SJSA1 (cell line): ENCODE measurements around the gene ANXA2. TPM values are rescaled to one million over a fixed set of nuclear protein-coding genes. Genes with fewer than 3 reads are reported as not detected.
"Not testable (repeated sequence)": the region's sequence is repeated elsewhere in the genome, so short reads cannot be mapped to it uniquely, and the experiment has no call there.

Experiments
- DNase-seq, 2 experiments: peaks; one replicate each; pipeline ENCODE4 v3.0.0-alpha.2; 2015 to 2020; ENCODE audit warnings: low spot score in 2 of 2, low read depth in 1 of 2
- H3K27ac ChIP-seq: fragments of 250-450 bp; sonication (Bioruptor Pico); 2 replicates; pipeline ENCODE4 v1.5.1; 2020; ENCODE audit warnings: mild to moderate bottlenecking, moderate library complexity
- H3K27me3 ChIP-seq: fragments of 250-450 bp; sonication (Bioruptor Pico); replicated peaks from 2 replicates; pipeline ENCODE4 v1.5.1; 2020; ENCODE audit warnings: mild to moderate bottlenecking, moderate library complexity
- H3K36me3 ChIP-seq: fragments of 250-450 bp; sonication (Bioruptor Pico); 2 replicates; pipeline ENCODE4 v1.5.1; 2020; ENCODE audit warnings: mild to moderate bottlenecking
- H3K4me1 ChIP-seq: fragments of 250-450 bp; sonication (Bioruptor Pico); replicated peaks from 2 replicates; pipeline ENCODE4 v1.6.1; 2021; ENCODE audit warnings: mild to moderate bottlenecking
- H3K4me3 ChIP-seq: fragments of 250-450 bp; sonication (Bioruptor Pico); 2 replicates; pipeline ENCODE4 v1.5.1; 2020; ENCODE audit warnings: mild to moderate bottlenecking
- H3K9me3 ChIP-seq: fragments of 250-450 bp; sonication (Bioruptor Pico); replicated peaks from 2 replicates; pipeline ENCODE4 v1.5.1; 2020; ENCODE audit warnings: mild to moderate bottlenecking
- total RNA-seq: library from RNA; depleted of rRNA; stranded (reverse); fragments of >200 nt; shearing (Covaris generic); gene quantifications from 2 replicates; pipeline ENCODE4 v1.2.3, GENCODE V29; 2014

Gene ANXA2
- total RNA-seq, 1 experiment from 2014 or later: 3,434 TPM

DNA sequence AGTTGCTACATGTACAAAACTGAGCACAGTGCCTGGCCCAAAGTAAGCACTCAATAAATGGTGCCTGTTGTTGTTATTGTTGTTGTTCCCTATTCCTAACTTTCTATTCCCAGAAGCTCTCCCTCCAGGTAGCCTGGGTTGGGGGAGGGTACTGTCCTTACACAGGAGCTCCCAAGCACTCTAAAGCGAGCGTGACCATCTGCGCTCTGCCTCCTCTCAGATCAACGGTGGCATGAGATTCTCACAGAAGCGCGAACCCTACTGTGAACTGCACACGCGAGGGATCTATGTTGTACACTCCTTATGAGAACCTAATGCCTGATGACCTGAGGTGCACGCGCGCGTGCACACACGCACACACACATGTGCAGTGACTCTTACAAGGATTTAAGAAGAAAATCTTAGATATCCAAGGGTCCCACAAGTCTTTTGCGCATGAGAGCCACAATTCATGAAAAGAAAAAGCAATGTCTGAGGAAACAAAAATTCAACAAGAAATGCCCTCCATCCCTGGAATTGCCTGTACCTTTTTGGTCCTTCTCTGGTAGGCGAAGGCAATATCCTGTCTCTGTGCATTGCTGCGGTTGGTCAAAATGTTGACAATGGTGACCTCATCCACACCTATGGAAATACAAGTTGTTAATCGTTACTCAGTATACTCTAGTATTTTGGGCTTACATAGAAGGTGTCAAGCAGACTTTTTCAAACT, 33.7 kb downstream of the ANXA2 start:
- Histone ChIP-seq H3K9me3 (no peaks in the 10 kb centered on the region), H3K4me1 (peaks cover 49% of the 10 kb centered on the region), H3K36me3 (peaks cover 71% of the 10 kb centered on the region), H3K4me3 (no peak overlapping the region), H3K27ac (peak overlapping the region; percentile 90), H3K27me3 (no peaks in the 10 kb centered on the region)
- no peak for DNase-seq

DNA sequence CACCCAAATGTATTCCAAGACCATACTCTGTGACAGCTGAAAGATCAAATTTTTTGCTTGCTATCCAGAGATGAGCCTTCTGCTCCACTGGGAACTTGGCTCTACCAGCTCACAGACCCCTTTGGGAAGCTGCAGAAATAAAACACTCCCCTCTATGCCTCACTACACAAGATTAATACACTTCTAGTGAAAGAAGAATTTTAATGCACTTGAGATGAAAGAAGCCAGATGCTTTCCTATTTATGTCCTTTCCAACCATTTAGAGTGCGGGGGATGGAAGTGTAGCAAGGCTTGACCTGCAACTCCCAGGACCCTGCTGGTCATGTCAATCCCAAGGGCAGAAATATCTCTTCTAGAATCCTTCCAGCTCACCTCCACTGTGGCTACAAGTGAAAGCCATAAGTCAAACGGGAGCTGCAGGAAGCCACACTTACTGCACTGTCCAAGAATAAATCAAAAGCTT, 34.7 kb downstream of the ANXA2 start:
- Histone ChIP-seq H3K9me3 (no peaks in the 10 kb centered on the region), H3K36me3 (peaks cover 72% of the 10 kb centered on the region), H3K27me3 (no peaks in the 10 kb centered on the region), H3K4me3 (no peak overlapping the region), H3K4me1 (peaks cover 42% of the 10 kb centered on the region), H3K27ac (peak overlapping the region; percentile 90)
- no peak for DNase-seq

DNA sequence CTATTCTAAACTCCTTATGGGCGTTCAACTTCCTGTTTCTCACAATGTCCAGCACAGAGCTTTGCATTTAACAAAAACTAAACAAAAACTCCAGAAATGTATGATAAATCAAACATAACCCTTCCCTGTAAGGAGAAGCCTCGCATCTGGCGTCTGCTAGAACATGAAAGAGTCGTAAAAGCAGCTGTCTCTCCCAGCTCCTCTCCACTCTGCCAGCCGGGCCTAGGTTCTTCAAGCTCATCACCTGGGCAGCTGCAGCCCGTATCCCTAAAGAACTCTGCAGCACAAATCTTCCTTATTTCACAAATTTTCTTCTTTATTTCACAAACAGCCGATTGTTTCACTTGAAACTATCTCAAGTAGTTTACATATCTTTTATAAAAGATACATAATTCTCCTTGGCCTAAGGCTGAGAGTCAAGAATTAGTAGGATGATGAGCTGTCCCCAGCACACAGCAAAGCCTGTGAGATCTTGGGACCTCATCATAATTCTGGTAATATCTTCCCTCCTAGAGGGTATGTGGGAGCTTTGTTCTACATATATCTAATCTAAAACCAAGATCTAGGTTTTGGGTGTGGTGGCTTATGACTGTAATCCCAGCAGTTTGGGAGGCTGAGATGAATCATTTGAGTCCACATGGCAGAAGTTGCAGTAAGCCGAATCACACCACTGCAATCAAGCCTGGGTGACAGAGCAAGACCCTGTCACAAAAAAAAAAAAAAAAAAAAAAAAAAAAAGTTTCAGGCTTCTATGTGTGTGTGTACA, 35.3 kb downstream of the ANXA2 start:
- Histone ChIP-seq H3K27ac (peak overlapping the region; percentile 90), H3K36me3 (peaks cover 78% of the 10 kb centered on the region), H3K9me3 (no peaks in the 10 kb centered on the region), H3K27me3 (no peaks in the 10 kb centered on the region), H3K4me1 (peaks cover 42% of the 10 kb centered on the region), H3K4me3 (no peak overlapping the region)
- peak; percentile 65 to 75 for DNase-seq

DNA sequence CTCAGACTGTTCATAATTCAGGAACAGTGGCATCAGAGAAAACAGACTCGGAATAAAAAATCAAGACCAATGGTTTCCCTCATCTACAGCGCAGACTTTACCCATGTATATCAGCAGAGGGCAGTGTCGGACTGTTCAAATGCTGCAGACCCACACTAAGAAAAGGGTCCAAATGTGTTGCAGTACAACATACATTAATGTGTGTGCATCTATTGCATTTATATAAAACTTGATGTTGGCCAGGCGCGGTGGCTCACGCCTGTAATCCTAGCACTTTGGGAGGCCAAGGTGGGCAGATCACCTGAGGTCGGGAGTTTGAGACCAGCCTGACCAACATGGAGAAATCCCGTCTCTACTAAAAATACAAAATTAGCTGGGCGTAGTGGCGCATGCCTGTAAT, 38.0 kb downstream of the ANXA2 start:
- Histone ChIP-seq H3K36me3 (peaks cover 98% of the 10 kb centered on the region), H3K4me1 (peaks cover 36% of the 10 kb centered on the region)
- not testable (repeated sequence) for H3K27me3 ChIP-seq, H3K4me3 ChIP-seq, H3K9me3 ChIP-seq, H3K27ac ChIP-seq
- DNase-seq: peak in 1 of 2 experiments; percentile 50

DNA sequence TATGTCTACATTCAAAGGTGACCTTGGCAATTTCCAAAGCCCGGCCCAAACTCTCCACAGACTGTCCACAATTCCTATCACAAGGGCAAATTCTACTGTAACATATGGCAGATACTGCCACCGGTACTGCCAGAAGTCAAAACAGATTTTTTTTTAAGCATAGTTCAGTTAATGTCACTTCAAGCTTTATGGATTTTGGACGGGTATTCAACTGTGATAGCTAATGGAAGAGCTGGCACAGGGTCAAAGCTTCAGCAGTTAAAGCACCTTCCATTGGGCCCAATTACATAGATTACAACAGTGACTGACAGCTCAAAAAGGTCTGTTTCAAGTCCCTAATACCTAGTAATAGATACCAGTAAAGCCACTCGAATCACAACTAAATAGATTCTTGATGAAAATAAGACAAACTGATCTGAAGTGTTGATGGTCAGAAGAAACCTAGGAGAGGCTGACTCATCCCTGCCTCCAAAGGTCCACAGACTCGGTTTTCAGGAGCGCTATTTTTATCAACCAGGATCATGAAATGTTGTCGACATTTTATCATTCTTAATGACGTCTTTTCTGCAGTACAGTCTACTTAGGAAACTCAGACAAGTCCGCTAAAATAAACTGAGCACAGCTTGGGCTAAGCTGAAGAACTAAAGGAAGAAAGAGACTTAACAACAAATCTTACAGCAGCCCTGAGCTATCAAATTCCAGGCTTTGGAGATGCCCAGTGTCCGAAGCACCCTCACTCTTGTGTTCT, 38.7 kb downstream of the ANXA2 start:
- DNase-seq: no peak
- peaks cover 30% of the 10 kb centered on the region for H3K4me1 ChIP-seq
- no peaks in the 10 kb centered on the region for H3K9me3 ChIP-seq
- no peak overlapping the region for H3K27ac ChIP-seq
- no peak overlapping the region for H3K4me3 ChIP-seq
- no peaks in the 10 kb centered on the region for H3K27me3 ChIP-seq
- H3K36me3 ChIP-seq: peaks cover 98% of the 10 kb centered on the region

DNA sequence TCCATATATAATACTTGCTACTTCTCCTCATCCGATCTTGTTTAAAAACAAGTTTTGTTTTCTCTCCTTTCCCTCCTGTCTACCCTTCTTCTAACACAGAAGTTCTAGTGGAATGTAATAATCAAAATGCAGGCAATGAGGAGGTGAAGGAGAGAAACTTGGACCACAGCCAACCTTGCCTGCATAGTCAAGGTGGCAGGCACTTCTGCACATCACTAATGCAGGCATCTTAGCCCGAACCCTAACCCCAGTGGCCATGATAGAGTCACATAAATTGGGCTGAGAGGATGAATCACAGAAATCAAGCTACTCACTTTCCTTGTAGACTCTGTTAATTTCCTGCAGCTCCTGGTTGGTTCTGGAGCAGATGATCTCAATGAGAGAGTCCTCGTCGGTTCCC, 41.0 kb downstream of the ANXA2 start:
- Histone ChIP-seq H3K27me3 (no peaks in the 10 kb centered on the region), H3K4me1 (peaks cover 15% of the 10 kb centered on the region), H3K36me3 (peaks cover 100% of the 10 kb centered on the region), H3K9me3 (no peaks in the 10 kb centered on the region), H3K4me3 (no peak overlapping the region), H3K27ac (no peak overlapping the region)
- peak in 1 of 2 experiments; percentile 36 for DNase-seq

DNA sequence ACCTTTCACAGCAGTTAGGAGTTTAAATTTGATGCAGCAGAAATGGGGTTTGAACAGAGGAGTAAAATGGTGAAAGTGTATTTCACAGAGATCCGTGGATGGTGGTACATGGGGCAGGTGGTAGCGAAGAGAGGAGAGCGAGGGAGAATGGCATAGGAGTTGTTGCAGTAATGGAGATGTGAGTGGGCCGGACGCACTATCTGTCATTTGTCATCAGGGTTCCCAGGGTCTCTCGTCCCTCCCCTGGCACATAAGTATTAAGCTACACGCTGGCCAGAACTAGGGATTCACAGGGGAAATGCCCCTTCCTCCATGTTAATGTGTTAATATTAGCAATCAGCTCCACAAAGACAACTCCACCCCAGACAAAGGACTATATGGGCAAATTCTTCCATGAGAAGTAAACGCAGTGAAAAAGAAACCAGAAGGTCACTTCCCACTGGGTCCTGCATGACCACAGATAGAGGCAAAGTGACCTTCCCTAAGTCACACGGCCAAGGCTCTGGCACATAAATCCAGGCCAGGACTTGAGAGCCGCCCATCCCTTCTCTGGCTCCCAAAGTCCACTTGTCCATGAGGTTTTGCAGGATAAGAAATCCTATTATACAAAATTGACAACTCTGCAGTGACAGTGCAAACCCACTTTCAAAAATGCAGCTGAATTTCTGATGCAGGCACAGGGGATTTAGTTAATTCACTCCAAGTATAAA, 42.5 kb downstream of the ANXA2 start:
- Histone ChIP-seq H3K36me3 (peaks cover 100% of the 10 kb centered on the region), H3K4me1 (peaks cover 15% of the 10 kb centered on the region), H3K9me3 (no peaks in the 10 kb centered on the region), H3K4me3 (no peak overlapping the region), H3K27me3 (no peaks in the 10 kb centered on the region), H3K27ac (no peak overlapping the region)
- peak in 1 of 2 experiments; percentile 32 for DNase-seq

DNA sequence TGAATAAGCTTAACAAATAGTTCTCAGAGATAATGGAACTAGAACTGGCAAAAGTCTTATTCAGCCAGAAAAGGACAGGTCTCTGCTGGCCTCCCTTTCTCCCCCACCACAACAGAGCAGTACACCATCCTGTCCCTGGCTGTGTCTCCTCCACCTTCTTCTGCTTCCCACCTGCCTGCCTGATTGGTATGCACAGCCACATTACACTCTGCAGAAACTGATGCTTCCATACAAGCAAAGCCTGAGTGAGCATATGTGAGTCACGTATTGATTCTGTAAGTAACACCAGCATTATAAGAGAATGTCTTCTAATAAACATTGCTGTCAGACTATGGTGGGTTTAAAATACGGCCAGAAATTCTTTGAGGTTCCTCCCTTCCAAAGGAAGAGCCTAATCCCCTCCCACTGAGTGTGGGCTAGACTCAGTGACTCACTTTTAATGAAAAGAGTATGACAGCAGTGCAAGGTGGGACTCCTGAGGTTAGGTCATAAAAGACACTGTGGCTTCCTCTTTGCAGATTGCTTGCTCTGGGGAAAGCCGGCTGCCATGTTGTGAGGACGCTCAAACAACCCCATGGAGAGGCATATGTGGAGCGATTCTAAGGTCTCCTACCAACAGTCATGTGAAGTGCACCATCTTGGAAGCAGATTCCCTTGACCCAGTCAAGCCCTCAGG, 44.4 kb downstream of the ANXA2 start:
- H3K4me3 ChIP-seq: no peak overlapping the region
- no peak for DNase-seq
- H3K27me3 ChIP-seq: no peaks in the 10 kb centered on the region
- H3K36me3 ChIP-seq: peaks cover 95% of the 10 kb centered on the region
- peaks cover 7% of the 10 kb centered on the region for H3K4me1 ChIP-seq
- H3K27ac ChIP-seq: no peak overlapping the region
- H3K9me3 ChIP-seq: no peaks in the 10 kb centered on the region

DNA sequence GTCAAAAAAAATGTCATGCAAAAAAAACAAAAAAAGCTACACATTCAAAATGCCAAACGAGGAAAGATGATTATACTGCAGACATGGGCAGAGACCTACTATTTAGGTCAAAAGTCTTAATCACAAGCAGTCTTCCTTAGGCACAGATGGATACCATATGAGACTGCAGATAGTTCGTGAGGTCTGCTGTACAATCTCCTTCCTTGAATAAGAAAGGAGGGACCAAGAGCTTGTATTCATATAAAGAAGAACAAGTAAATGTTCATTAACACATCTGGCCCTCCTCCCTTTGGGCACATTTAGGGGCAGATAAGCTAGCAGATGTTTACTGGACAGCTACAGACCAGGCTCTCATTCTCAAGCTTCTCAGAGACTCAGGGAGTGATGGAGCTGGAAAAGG, 45.3 kb downstream of the ANXA2 start:
- Histone ChIP-seq H3K36me3 (peaks cover 95% of the 10 kb centered on the region), H3K9me3 (no peaks in the 10 kb centered on the region), H3K27me3 (no peaks in the 10 kb centered on the region), H3K27ac (no peak overlapping the region), H3K4me3 (no peak overlapping the region), H3K4me1 (peaks cover 7% of the 10 kb centered on the region)
- DNase-seq: no peak

DNA sequence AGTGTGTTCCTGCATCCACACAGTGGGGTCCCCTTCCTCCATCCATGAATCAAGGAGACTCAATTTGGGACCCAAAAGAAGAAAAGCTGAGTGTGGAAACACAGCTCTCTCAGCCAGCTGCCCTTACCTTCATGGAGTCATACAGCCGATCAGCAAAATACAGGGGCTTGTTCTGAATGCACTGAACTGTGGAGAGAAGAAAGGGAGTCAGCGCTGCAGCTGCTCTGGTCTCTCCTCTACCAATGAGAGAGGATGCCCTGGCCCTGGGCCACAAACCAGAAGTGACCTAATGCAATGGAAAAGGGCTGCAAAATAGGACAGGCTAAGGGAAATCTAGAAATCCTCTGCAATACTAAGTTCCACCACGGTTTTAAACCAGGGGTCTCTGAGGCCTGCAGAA, 46.7 kb downstream of the ANXA2 start:
- Histone ChIP-seq H3K27ac (no peak overlapping the region), H3K36me3 (peaks cover 95% of the 10 kb centered on the region), H3K4me3 (no peak overlapping the region), H3K27me3 (no peaks in the 10 kb centered on the region), H3K9me3 (no peaks in the 10 kb centered on the region), H3K4me1 (peaks cover 7% of the 10 kb centered on the region)
- no peak for DNase-seq

DNA sequence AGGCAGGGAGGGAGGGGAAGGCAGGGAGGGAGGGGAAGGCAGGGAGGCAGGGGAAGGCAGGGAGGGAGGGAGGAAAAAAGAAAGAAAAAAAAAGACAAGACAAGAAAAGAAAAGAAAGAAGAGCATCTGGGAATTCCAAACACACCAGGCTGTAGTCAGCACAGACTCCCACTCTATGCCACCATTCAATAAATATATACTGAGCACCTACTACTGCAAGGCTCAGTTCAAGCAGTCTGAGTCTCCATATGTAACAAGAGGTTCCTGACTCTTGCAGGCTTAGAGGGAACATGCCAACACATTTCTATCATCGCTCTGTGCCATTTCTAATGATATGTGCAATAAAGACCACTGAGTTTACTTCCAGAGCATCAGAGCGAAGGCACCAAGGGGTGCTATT, 47.7 kb downstream of the ANXA2 start:
- Histone ChIP-seq H3K27me3 (no peaks in the 10 kb centered on the region), H3K4me1 (peaks cover 7% of the 10 kb centered on the region), H3K4me3 (no peak overlapping the region), H3K9me3 (no peaks in the 10 kb centered on the region), H3K36me3 (peaks cover 95% of the 10 kb centered on the region), H3K27ac (no peak overlapping the region)
- no peak for DNase-seq

DNA sequence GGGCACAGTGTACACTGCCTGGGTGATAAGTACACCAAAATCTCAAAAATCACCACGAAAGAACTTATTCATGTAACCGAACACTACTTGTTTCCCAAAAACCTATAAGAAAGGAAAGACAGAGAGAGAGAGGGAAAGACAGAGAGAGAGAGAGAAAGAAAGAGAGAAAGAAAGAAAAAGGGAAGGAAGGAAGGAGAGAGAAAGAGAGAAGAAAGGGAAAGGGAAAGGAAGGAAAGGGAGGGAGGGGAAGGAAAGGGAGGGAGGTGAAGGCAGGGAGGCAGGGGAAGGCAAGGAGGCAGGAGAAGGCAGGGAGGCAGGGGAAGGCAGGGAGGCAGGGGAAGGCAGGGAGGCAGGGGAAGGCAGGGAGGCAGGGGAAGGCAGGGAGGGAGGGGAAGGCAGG, 48.2 kb downstream of the ANXA2 start:
- peaks cover 7% of the 10 kb centered on the region for H3K4me1 ChIP-seq
- no peaks in the 10 kb centered on the region for H3K9me3 ChIP-seq
- H3K4me3 ChIP-seq: no peak overlapping the region
- DNase-seq: no peak
- H3K27me3 ChIP-seq: no peaks in the 10 kb centered on the region
- no peak overlapping the region for H3K27ac ChIP-seq
- peaks cover 94% of the 10 kb centered on the region for H3K36me3 ChIP-seq

DNA sequence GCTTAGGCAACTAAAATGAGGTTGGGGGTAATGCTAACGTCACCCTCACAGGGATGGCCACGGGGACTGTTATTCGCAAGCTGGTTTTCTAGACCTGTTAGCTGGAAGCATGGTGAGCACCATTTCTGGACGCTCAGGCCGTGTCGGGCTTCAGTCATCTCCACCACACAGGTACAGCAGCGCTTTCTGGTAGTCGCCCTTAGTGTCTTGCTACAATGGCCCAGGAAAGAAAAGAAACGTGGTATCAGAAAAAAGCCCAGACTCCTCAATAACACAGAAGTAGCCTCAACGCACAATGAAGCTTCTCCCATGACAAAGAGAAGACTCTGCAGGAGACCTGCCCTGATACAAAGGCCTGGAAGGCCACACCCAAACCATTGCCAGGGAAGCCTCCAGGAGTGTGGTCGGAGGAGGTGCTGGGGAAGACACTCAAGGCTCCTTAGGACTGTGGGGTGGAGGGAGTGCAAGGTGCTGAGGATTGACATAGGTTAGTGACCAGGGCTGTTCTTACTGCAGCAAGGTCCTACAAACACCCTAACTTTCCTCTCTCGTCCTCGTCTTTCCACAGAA, 50.2 kb downstream of the ANXA2 start:
- Histone ChIP-seq H3K36me3 (peaks cover 73% of the 10 kb centered on the region), H3K27ac (no peak overlapping the region)
- no peak for DNase-seq

More for the DNA sequence above, 50.2 kb downstream of the ANXA2 start:
- no peaks in the 10 kb centered on the region for H3K4me1 ChIP-seq
- H3K27me3 ChIP-seq: no peaks in the 10 kb centered on the region
- H3K4me3 ChIP-seq: no peak overlapping the region
- H3K9me3 ChIP-seq: no peaks in the 10 kb centered on the region
